HFFc6 (cell line): Measurements from ENCODE around the gene USP35. TPM values are rescaled to one million over a fixed set of nuclear protein-coding genes. Genes with fewer than 3 reads are reported as not detected.

Experiments used
- DNase-seq: peaks from one replicate; pipeline ENCODE4 v3.0.0-alpha.2; 2018
- H3K27ac Mint-ChIP-seq: 2 replicates; pipeline ENCODE4 v1.8.0; 2020; ENCODE audit warnings: mild to moderate bottlenecking, mixed read lengths
- H3K27me3 Mint-ChIP-seq: 2 replicates; pipeline ENCODE4 v1.8.0; 2021; ENCODE audit warnings: mild to moderate bottlenecking, moderate library complexity, mixed read lengths; ENCODE audit not compliant: insufficient read depth
- H3K36me3 Mint-ChIP-seq: 2 replicates; pipeline ENCODE4 v1.8.0; 2021; ENCODE audit warnings: low read depth, mixed read lengths
- H3K4me1 Mint-ChIP-seq: 2 replicates; pipeline ENCODE4 v1.8.0; 2020; ENCODE audit warnings: low read depth, mixed read lengths
- H3K4me3 Mint-ChIP-seq: 2 replicates; pipeline ENCODE4 v1.8.0; 2020; ENCODE audit warnings: mild to moderate bottlenecking, moderate library complexity, mixed read lengths
- H3K9me3 Mint-ChIP-seq: 2 replicates; pipeline ENCODE4 v1.8.0; 2020; ENCODE audit warnings: mild to moderate bottlenecking, mixed read lengths
- total RNA-seq, 6 experiments: library from RNA; stranded (reverse); fragmentation: NEBNext Ultra II Directional; extraction: Animal tissue kit (Norgen Biotek cat#: 25700); gene quantifications; 2 replicates in 1 of 6; 3 replicates in 5 of 6; pipeline ENCODE4 v1.2.3, GENCODE V29; 2021
- TF ChIP-seq, protein P1 (sequence below): fragments of 200-600 bp; sonication (generic); IDR thresholded peaks from 2 replicates; pipeline ENCODE4 v1.5.0; 2021; ENCODE audit warnings: antibody characterized with exemption, mild to moderate bottlenecking

USP35 gene
- total RNA-seq, 6 experiments from 2014 or later, result 8.5 to 10.6 (median 9.0) TPM

DNA sequence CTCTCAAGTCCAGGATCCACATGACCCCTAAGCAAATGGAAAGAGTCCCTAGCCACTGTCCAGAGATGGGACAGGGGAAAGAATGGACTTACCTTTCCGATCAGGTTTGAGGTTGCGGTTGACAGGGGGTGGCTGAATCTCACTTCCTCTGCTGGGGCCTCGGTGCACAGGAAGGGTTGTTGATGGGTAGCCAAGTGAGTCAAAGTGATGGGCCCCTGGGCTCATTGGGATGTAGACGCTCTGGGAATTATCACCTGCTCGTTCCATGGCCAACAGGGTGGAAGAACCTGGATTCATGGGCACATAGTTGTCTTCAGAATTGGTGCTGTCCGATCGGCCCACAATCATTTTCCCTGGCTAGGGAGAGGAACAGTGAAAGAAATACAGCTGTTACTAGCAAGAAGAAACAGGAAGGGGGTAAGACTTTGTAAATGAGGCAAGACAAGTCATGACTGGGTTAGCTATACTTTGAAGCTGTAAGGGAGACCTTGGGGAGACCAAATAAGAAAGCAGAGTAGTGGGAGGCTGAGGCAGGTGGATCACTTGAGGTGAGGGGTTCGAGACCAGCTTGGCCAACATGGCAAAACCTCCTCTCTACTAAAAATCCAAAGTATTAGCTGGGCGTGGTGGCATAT is 34.7 kb downstream of the USP35 start:
- Mint-ChIP-seq H3K27ac (no peak overlapping the region), H3K4me1 (0 out of 2 replicates have a peak, but pooled peaks cover 7% of the 10 kb centered on the region), H3K4me3 (no peak overlapping the region), H3K36me3 (peaks cover 25% of the 10 kb centered on the region), H3K27me3 (peaks cover 2% of the 10 kb centered on the region; the same call in 1 of the 2 replicates), H3K9me3 (no peaks in the 10 kb centered on the region)
- TF ChIP-seq, protein P1, sequence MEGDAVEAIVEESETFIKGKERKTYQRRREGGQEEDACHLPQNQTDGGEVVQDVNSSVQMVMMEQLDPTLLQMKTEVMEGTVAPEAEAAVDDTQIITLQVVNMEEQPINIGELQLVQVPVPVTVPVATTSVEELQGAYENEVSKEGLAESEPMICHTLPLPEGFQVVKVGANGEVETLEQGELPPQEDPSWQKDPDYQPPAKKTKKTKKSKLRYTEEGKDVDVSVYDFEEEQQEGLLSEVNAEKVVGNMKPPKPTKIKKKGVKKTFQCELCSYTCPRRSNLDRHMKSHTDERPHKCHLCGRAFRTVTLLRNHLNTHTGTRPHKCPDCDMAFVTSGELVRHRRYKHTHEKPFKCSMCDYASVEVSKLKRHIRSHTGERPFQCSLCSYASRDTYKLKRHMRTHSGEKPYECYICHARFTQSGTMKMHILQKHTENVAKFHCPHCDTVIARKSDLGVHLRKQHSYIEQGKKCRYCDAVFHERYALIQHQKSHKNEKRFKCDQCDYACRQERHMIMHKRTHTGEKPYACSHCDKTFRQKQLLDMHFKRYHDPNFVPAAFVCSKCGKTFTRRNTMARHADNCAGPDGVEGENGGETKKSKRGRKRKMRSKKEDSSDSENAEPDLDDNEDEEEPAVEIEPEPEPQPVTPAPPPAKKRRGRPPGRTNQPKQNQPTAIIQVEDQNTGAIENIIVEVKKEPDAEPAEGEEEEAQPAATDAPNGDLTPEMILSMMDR, result no peak
- DNase-seq, result no peak

DNA sequence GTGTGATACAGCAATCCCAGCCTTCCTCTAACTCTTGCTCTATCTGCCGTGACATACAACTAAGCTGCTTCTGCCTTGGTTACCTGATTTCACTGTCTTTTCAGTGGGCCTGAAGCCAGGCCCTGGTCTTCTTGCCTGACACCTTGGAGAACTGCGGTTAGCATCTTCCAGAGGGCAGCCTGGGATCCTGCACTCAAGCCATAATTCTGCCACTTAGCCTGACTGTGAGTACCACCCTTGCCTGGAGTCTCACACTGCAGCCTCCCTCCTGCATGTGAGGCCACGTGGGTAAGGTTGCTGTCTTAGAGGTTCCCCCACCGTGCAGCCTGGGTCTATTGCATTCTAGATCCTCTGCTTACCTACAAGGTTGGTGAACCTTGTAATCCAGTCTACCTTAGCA is 35.8 kb downstream of the USP35 start:
- Mint-ChIP-seq H3K36me3 (peaks cover 22% of the 10 kb centered on the region), H3K27me3 (peaks cover 2% of the 10 kb centered on the region; the same call in 1 of the 2 replicates), H3K4me1 (peaks cover 9% of the 10 kb centered on the region; the same call in 1 of the 2 replicates), H3K9me3 (no peaks in the 10 kb centered on the region), H3K4me3 (no peak overlapping the region), H3K27ac (no peak overlapping the region)
- TF ChIP-seq, protein P1, result no peak
- no peak for DNase-seq

DNA sequence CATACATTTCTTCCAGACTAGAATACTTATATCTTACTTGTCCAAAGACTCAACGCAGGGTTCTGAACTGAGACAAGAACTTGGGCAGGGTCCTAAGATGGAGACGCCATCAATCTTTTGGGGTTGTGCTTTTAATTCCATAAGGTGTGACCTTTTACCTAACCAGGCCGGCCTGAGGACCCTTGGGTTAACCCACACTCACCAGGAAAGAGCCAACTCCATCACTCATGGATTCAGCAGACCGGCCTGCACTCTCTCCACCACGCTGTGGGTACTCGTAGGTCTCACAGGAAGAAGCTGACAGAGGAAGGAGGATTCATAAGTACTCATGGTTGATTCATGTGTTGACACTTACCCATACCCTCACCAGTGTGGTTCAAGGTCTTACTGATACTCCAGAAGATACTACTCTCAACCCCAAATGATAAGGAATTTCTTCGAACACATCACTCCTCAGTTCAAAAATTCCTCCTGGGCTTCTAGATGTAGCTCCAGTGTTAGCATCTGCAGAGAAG is 36.2 kb downstream of the USP35 start:
- Mint-ChIP-seq H3K36me3 (peaks cover 22% of the 10 kb centered on the region), H3K4me3 (no peak overlapping the region), H3K27ac (no peak overlapping the region), H3K4me1 (peaks cover 12% of the 10 kb centered on the region; the same call in 1 of the 2 replicates), H3K9me3 (no peaks in the 10 kb centered on the region), H3K27me3 (peaks cover 2% of the 10 kb centered on the region; the same call in 1 of the 2 replicates)
- no peak for DNase-seq
- TF ChIP-seq, protein P1, result no peak

DNA sequence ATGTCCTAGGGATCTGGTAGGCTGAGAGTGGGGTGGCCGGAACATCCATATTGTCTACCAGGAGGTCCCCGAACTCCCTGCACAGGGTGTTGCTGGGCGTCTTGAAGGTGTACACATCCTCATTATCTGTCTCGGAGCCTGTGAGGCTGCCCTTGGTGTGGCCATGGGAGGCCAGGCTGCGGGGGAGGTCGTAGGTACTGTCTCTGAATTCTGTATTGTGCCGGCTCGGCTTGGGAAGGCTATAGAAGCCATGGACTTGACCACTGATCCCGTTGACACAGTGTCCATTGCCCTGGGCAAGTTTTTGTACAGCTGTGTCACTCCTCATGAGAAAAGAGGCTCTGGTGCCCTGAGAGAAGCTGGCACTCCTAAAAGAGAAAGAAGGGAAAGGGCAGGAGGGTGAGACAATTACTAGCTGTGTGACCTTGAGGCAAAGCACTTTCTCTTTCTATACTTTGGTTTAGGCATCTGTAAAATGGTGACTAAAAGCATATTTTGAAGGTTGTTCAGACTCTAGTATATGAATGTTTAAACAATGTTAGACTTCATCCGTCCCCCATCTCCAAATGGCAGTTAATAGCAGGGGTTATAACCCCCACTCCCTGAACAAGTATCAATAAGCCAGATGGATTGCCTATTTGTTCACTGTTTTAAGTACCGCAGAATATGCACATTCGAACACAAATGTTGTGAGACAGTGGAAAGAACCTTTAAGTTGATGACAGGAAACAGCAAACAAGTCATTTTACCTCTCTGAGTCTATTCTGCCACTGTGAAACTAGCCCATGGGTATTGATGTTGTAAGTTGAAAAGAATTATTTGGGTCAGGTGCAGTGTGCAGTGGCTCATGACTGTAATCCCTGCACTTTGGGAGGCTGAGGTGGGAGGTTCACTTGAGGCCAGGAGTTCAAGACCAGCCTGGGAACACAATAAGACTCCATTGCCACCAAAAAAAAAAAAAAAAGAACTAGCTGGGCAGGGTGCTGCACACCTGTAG is 38.3 kb downstream of the USP35 start:
- Mint-ChIP-seq H3K4me3 (no peak overlapping the region), H3K27me3 (no peaks in the 10 kb centered on the region), H3K9me3 (no peaks in the 10 kb centered on the region), H3K36me3 (peaks cover 11% of the 10 kb centered on the region), H3K4me1 (peaks cover 19% of the 10 kb centered on the region), H3K27ac (no peak overlapping the region)
- DNase-seq, result no peak
- TF ChIP-seq, protein P1, result no peak

DNA sequence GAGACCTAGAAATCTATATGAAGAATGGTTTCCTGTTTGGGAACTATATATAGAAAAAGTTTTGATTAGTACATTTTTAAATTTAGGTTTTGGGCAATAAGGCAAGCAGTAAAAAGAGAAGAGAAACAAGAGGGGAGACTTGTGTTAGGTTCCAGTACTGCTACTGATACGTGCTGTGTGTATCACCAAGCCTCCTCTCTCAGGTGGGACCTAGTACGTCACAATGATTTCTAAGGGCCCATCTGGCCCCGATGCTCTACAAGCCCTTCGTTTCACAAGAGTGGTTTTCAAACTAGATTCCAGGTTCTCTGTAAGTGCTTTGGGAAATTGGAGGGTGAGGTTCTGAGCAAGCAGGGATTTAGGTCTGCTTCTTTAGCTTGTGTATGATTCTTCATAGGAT is 39.2 kb downstream of the USP35 start:
- H3K36me3 Mint-ChIP-seq, result peaks cover 11% of the 10 kb centered on the region
- no peaks in the 10 kb centered on the region for H3K9me3 Mint-ChIP-seq
- H3K4me3 Mint-ChIP-seq, result no peak overlapping the region
- peaks cover 27% of the 10 kb centered on the region for H3K4me1 Mint-ChIP-seq
- TF ChIP-seq, protein P1, result no peak
- H3K27ac Mint-ChIP-seq, result no peak overlapping the region
- no peaks in the 10 kb centered on the region for H3K27me3 Mint-ChIP-seq
- DNase-seq, result no peak
